ENCODE data around the gene METTL1.

The METTL1 gene

GRCh38 chr12:57719777-57720605 lies 51.9 kb downstream of the METTL1 start:
- TF ChIP-seq CTCF (IDR thresholded peaks at IDR 0.05; ENCODE audit: unreplicated experiment in 3 of 3) = no peak
- Mint-ChIP-seq H3K27me3 (ENCODE audit: low read depth) (peaks cover 25% of the 10 kb centered on the region), H3K9me3 (no peaks in the 10 kb centered on the region), H3K27ac (no peak overlapping the region), H3K4me3 (no peak overlapping the region), H3K36me3 (ENCODE audit: low read depth) (peaks cover 39% of the 10 kb centered on the region), H3K4me1 (no peaks in the 10 kb centered on the region)

DNA sequence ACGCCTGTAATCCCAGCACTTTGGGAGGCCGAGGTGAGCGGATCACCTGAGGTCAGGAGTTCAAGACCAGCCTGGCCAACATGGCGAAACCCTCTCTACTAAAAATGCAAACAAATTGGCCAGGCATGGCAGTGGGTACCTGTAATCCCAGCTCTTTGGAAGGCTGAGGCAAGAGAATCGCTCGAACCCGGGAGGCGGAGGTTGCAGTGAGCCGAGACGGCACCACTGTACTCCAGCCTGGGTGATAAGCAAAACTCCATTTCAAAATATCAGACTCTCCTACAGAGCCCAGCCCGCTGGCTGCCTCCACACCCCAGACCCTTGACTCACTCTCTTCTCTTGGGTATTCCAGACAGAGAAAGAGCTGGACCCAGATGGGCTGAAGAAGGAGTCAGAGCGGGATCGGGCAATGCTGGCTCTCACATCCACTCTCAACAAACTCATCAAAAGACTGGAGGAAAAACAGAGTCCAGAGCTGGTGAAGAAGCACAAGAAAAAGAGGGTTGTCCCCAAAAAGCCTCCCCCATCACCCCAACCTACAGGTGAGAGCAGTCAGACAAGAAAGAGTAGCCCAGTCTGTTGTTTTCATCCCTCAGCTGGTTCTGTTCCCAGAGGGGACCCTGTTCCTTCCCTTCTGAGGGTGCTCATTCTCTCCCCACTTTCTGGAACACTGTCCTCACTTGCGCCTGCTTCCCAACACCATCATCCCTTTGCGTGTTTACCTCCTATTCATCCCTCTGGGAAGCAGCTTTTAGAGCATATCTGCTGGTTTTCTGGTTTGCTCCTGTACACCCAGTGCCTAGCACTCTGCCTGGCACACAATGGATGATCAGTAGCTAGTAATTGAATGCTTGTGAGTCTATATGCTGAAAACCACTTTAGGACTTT lies 53.0 kb downstream of the METTL1 start:
- no peaks in the 10 kb centered on the region for H3K9me3 Mint-ChIP-seq
- no peak for TF ChIP-seq CTCF (IDR thresholded peaks at IDR 0.05; ENCODE audit: unreplicated experiment in 3 of 3)
- peaks cover 14% of the 10 kb centered on the region for H3K27me3 Mint-ChIP-seq (ENCODE audit: low read depth)
- no peak overlapping the region for H3K4me3 Mint-ChIP-seq
- H3K27ac Mint-ChIP-seq = no peak overlapping the region
- H3K36me3 Mint-ChIP-seq (ENCODE audit: low read depth) = peaks cover 39% of the 10 kb centered on the region
- H3K4me1 Mint-ChIP-seq = no peaks in the 10 kb centered on the region

Data from nephron (organoid).